Measurements from ENCODE around the gene SPRN. TPM values are rescaled to one million over a fixed set of nuclear protein-coding genes. Genes with fewer than 3 reads are reported as not detected.
"Not testable (repeated sequence)": the region's sequence is repeated elsewhere in the genome, so short reads cannot be mapped to it uniquely, and the experiment has no call there.

Gene SPRN
- total RNA-seq, 1 experiment from 2014 or later: not detected

GRCh38 chr10:133441356-133441755 is 16.9 kb upstream of the SPRN start:
- DNase-seq (ENCODE audit: extremely low read depth, low read depth): not testable (repeated sequence)

- DNase-seq (ENCODE audit: extremely low read depth, low read depth): no peak
Measured at GRCh38 chr10:133440633-133441285, 16.3 kb upstream of the SPRN start.

- DNase-seq (ENCODE audit: extremely low read depth, low read depth): no peak
Measured at GRCh38 chr10:133439517-133440461, 15.4 kb upstream of the SPRN start.

- peak; percentile 33 for DNase-seq (ENCODE audit: extremely low read depth, low read depth)
Measured at GRCh38 chr10:133438711-133439273, 14.4 kb upstream of the SPRN start.

GRCh38 chr10:133432789-133433188 is 8.4 kb upstream of the SPRN start:
- DNase-seq (ENCODE audit: extremely low read depth, low read depth): not testable (repeated sequence)

- DNase-seq (ENCODE audit: extremely low read depth, low read depth): not testable (repeated sequence)
Measured at GRCh38 chr10:133431888-133432613, 7.6 kb upstream of the SPRN start.

- not testable (repeated sequence) for DNase-seq (ENCODE audit: extremely low read depth, low read depth)
Measured at GRCh38 chr10:133429571-133429970, 5.1 kb upstream of the SPRN start.

GRCh38 chr10:133424102-133424501 is 323 bp downstream of the SPRN start:
- DNase-seq (ENCODE audit: extremely low read depth, low read depth): not testable (repeated sequence)

- DNase-seq (ENCODE audit: extremely low read depth, low read depth): no peak
Measured at GRCh38 chr10:133422807-133423771, 1.3 kb downstream of the SPRN start.

- DNase-seq (ENCODE audit: extremely low read depth, low read depth): no peak
Measured at GRCh38 chr10:133422223-133422806, 2.1 kb downstream of the SPRN start.

- no peak for DNase-seq (ENCODE audit: extremely low read depth, low read depth)
Measured at GRCh38 chr10:133421336-133422222, 2.8 kb downstream of the SPRN start.

- DNase-seq (ENCODE audit: extremely low read depth, low read depth): no peak
Measured at GRCh38 chr10:133420579-133420978, 3.8 kb downstream of the SPRN start.

GRCh38 chr10:133420028-133420427 is 4.4 kb downstream of the SPRN start:
- no peak for DNase-seq (ENCODE audit: extremely low read depth, low read depth)

GRCh38 chr10:133419211-133419950 is 5.0 kb downstream of the SPRN start:
- DNase-seq (ENCODE audit: extremely low read depth, low read depth): no peak

GRCh38 chr10:133418289-133418993 is 6.0 kb downstream of the SPRN start:
- no peak for DNase-seq (ENCODE audit: extremely low read depth, low read depth)

GRCh38 chr10:133415752-133416151 is 8.7 kb downstream of the SPRN start:
- DNase-seq (ENCODE audit: extremely low read depth, low read depth): no peak

- DNase-seq (ENCODE audit: extremely low read depth, low read depth): not testable (repeated sequence)
Measured at GRCh38 chr10:133414401-133414800, 10.0 kb downstream of the SPRN start.
